ENCODE data around the gene MAP2K3.
"Not testable (repeated sequence)": the region's sequence is repeated elsewhere in the genome, so short reads cannot be mapped to it uniquely, and the experiment has no call there.

The MAP2K3 gene

GRCh38 chr17:21330436-21331160, 46.1 kb downstream of the MAP2K3 start:
- no peak for DNase-seq (ENCODE audit: low spot score)

- not testable (repeated sequence) for DNase-seq (ENCODE audit: low spot score)
Observed at GRCh38 chr17:21336541-21337294, 52.2 kb downstream of the MAP2K3 start.

GRCh38 chr17:21337981-21338625, 53.6 kb downstream of the MAP2K3 start:
- DNase-seq (ENCODE audit: low spot score) = not testable (repeated sequence)

GRCh38 chr17:21339011-21339410, 54.5 kb downstream of the MAP2K3 start:
- no peak for DNase-seq (ENCODE audit: low spot score)

- DNase-seq (ENCODE audit: low spot score) = not testable (repeated sequence)
Observed at GRCh38 chr17:21339571-21339970, 55.1 kb downstream of the MAP2K3 start.

- not testable (repeated sequence) for DNase-seq (ENCODE audit: low spot score)
Observed at GRCh38 chr17:21340407-21340806, 55.9 kb downstream of the MAP2K3 start.

- DNase-seq (ENCODE audit: low spot score) = not testable (repeated sequence)
Observed at GRCh38 chr17:21341279-21341678, 56.8 kb downstream of the MAP2K3 start.

- not testable (repeated sequence) for DNase-seq (ENCODE audit: low spot score)
Observed at GRCh38 chr17:21341925-21342540, 57.5 kb downstream of the MAP2K3 start.

GRCh38 chr17:21343061-21343949, 58.8 kb downstream of the MAP2K3 start:
- DNase-seq (ENCODE audit: low spot score) = not testable (repeated sequence)

- DNase-seq (ENCODE audit: low spot score) = not testable (repeated sequence)
Observed at GRCh38 chr17:21344801-21345200, 60.3 kb downstream of the MAP2K3 start.

- no peak for DNase-seq (ENCODE audit: low spot score)
Observed at GRCh38 chr17:21345236-21345635, 60.7 kb downstream of the MAP2K3 start.

GRCh38 chr17:21346107-21346506, 61.6 kb downstream of the MAP2K3 start:
- DNase-seq (ENCODE audit: low spot score) = not testable (repeated sequence)

GRCh38 chr17:21346651-21347250, 62.2 kb downstream of the MAP2K3 start:
- not testable (repeated sequence) for DNase-seq (ENCODE audit: low spot score)

GRCh38 chr17:21347660-21348059, 63.1 kb downstream of the MAP2K3 start:
- not testable (repeated sequence) for DNase-seq (ENCODE audit: low spot score)

GRCh38 chr17:21348081-21348925, 63.8 kb downstream of the MAP2K3 start:
- DNase-seq (ENCODE audit: low spot score) = not testable (repeated sequence)

GRCh38 chr17:21348926-21349261, 64.4 kb downstream of the MAP2K3 start:
- DNase-seq (ENCODE audit: low spot score) = not testable (repeated sequence)

GRCh38 chr17:21349358-21350050, 65.0 kb downstream of the MAP2K3 start:
- DNase-seq (ENCODE audit: low spot score) = not testable (repeated sequence)

GRCh38 chr17:21350495-21350894, 66.0 kb downstream of the MAP2K3 start:
- DNase-seq (ENCODE audit: low spot score) = not testable (repeated sequence)

- DNase-seq (ENCODE audit: low spot score) = no peak
Observed at GRCh38 chr17:21351366-21352065, 67.0 kb downstream of the MAP2K3 start.
